Esophagus muscularis mucosa (tissue), 4 donors: ENCODE results near the gene PPP2R5C. TPM values are rescaled to one million over a fixed set of nuclear protein-coding genes. Genes with fewer than 3 reads are reported as not detected.

ENCODE experiments used
- DNase-seq: peaks from one replicate; pipeline ENCODE4 v3.0.0-alpha.2; 2017; ENCODE audit errors: extremely low spot score
- H3K27ac ChIP-seq, 4 donors: fragments of 200-600 bp; sonication (generic); replicated peaks in 1 of 4; 1 replicate in 3 of 4; 2 replicates in 1 of 4; pipeline ENCODE4 v1.5.1; 2016 to 2019; ENCODE audit warnings: mild to moderate bottlenecking in 1 of 4
- H3K27me3 ChIP-seq, 4 donors: fragments of 200-600 bp; sonication (generic); one replicate each; pipeline versions ENCODE4 v1.5.1 to v1.6.0; 2016 to 2019
- H3K36me3 ChIP-seq, 4 donors: fragments of 200-600 bp; sonication (generic); one replicate each; pipeline ENCODE4 v1.5.1; 2016 to 2019
- H3K4me1 ChIP-seq, 4 donors: fragments of 200-600 bp; sonication (generic); one replicate each; pipeline ENCODE4 v1.5.1; 2016 to 2019
- H3K4me3 ChIP-seq, 4 donors: fragments of 200-600 bp; sonication (generic); 1 replicate in 2 of 4; 2 replicates in 2 of 4; pipeline ENCODE4 v1.5.1; 2016 to 2019; ENCODE audit warnings: mild to moderate bottlenecking in 4 of 4, moderate library complexity in 1 of 4
- H3K9me3 ChIP-seq, 4 donors: fragments of 200-600 bp; sonication (generic); 1 replicate in 3 of 4; 2 replicates in 1 of 4; pipeline ENCODE4 v1.5.1; 2016 to 2019
- EP300 ChIP-seq: sonication (generic); formaldehyde crosslinking; IDR thresholded peaks from one replicate; pipeline ENCODE4 v1.6.1; 2017; ENCODE audit warnings: antibody characterized with exemption
- POLR2A ChIP-seq: fragments of 450-650 bp; IDR thresholded peaks from one replicate; pipeline ENCODE4 v1.6.1; 2017; ENCODE audit warnings: antibody characterized with exemption, moderate library complexity, mild to moderate bottlenecking, low read depth
- POLR2AphosphoS5 ChIP-seq, 2 donors: sonication (generic); formaldehyde crosslinking; IDR thresholded peaks; one replicate each; pipeline ENCODE4 v1.6.1; 2017; ENCODE audit warnings: antibody characterized with exemption in 2 of 2
- WGBS: methylation state at CpG from one replicate; pipeline ENCODE4 v1.1.5; 2018; 5-methylcytosine and 5-hydroxymethylcytosine counted together
- intact Hi-C: fragments of 100-400 bp; cut with DNase I; formaldehyde crosslinking; loops from one replicate; pipeline ENCODE4 v1.15.1; 2023
- total RNA-seq, 4 donors: library from RNA; depleted of rRNA; stranded (reverse); fragments of >200 nt; gene quantifications; one replicate each; pipeline versions ENCODE4 v1.1.0 to v1.2.1, GENCODE V29; 2016
- TF ChIP-seq, protein P1 (sequence below), 3 experiments: fragments of 200-600 bp in 2 of 3; fragments of 450-650 bp in 1 of 3; sonication (generic) in 2 of 3; IDR thresholded peaks; one replicate each; pipeline ENCODE4 v1.5.1; 2017 to 2019; ENCODE audit warnings: antibody characterized with exemption in 3 of 3, mild to moderate bottlenecking in 2 of 3, moderate library complexity in 1 of 3

PPP2R5C gene
- total RNA-seq, 4 donors from 2014 or later, result 103 to 142 (median 131) TPM

- intact Hi-C loops, result no loop called here
- 87% methylated on average over 8 of the region's 8 CpGs for WGBS
- no peak for DNase-seq
- peaks cover 0 to 3% (median 0%) of the 10 kb centered on the region in 4 donors for H3K36me3 ChIP-seq
- H3K9me3 ChIP-seq, result no peaks in the 10 kb centered on the region
- TF ChIP-seq POLR2A, result no peak
- no peak for TF ChIP-seq EP300
- TF ChIP-seq, protein P1, sequence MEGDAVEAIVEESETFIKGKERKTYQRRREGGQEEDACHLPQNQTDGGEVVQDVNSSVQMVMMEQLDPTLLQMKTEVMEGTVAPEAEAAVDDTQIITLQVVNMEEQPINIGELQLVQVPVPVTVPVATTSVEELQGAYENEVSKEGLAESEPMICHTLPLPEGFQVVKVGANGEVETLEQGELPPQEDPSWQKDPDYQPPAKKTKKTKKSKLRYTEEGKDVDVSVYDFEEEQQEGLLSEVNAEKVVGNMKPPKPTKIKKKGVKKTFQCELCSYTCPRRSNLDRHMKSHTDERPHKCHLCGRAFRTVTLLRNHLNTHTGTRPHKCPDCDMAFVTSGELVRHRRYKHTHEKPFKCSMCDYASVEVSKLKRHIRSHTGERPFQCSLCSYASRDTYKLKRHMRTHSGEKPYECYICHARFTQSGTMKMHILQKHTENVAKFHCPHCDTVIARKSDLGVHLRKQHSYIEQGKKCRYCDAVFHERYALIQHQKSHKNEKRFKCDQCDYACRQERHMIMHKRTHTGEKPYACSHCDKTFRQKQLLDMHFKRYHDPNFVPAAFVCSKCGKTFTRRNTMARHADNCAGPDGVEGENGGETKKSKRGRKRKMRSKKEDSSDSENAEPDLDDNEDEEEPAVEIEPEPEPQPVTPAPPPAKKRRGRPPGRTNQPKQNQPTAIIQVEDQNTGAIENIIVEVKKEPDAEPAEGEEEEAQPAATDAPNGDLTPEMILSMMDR (IDR thresholded peaks at IDR 0.05), result no peak
- TF ChIP-seq POLR2AphosphoS5 (IDR thresholded peaks at IDR 0.05), result no peak
- no peaks in the 10 kb centered on the region for H3K27me3 ChIP-seq
- no peak overlapping the region for H3K4me3 ChIP-seq
- H3K27ac ChIP-seq, result no peak overlapping the region
- peaks cover 3 to 39% (median 20%) of the 10 kb centered on the region in 4 donors for H3K4me1 ChIP-seq
Measured at GRCh38 chr14:101774814-101775213, 13.3 kb downstream of the PPP2R5C start.

DNA sequence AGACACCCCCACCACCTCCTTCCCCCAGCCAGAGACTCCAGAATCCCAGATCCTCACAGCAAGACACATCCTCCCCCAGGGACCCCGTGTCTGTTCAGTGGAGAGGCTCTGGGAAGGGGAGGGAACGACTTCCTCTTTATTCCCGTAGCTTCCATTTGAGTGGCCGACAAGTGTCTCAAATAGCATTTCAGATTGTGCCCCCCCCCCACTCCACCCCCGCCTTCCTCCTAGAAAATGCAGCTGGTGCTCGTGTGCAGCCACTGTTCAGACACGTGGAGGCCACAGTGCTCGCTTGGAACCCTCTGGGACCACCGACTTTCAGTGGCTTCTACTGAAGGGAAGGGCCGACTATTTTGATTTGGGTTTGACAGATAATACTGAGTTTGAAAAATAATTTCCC, 14.3 kb downstream of the PPP2R5C start:
- H3K9me3 ChIP-seq, result no peaks in the 10 kb centered on the region
- peaks cover 0 to 3% (median 0%) of the 10 kb centered on the region in 4 donors for H3K36me3 ChIP-seq
- H3K27me3 ChIP-seq, result no peaks in the 10 kb centered on the region
- no peak overlapping the region for H3K4me3 ChIP-seq
- no peak overlapping the region for H3K27ac ChIP-seq
- no peak for TF ChIP-seq POLR2A
- TF ChIP-seq POLR2AphosphoS5 (IDR thresholded peaks at IDR 0.05), result no peak
- TF ChIP-seq, protein P1 (IDR thresholded peaks at IDR 0.05), result no peak
- TF ChIP-seq EP300, result no peak
- H3K4me1 ChIP-seq, result peaks cover 11 to 38% (median 21%) of the 10 kb centered on the region in 4 donors
- WGBS, result 79% methylated on average over 10 of the region's 10 CpGs
- intact Hi-C loops, result no loop called here
- peak; percentile 45 for DNase-seq

DNA sequence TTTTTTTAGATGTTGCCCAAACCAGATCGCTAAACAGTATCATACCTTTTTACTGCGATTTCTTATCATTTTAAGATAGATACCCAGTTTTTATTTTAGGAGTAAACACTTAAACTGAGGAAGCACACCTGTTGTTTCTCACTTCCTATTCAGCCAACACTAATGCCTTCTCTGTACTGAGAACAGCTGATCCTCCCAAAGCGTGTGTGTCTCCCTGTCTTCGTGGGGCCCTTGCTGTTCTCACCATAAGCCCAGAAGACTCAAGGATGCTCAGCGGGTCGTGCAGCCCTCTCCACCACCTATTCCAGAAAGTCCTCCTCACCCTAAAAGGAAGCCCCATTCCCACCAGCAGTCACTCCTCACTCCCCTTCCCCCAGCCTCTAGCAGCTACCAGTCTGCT, 14.8 kb downstream of the PPP2R5C start:
- no peak overlapping the region for H3K4me3 ChIP-seq
- H3K36me3 ChIP-seq, result peaks cover 0 to 3% (median 0%) of the 10 kb centered on the region in 4 donors
- no peak overlapping the region for H3K27ac ChIP-seq
- peaks cover 15 to 38% (median 22%) of the 10 kb centered on the region in 4 donors for H3K4me1 ChIP-seq
- DNase-seq, result no peak
- no peaks in the 10 kb centered on the region for H3K9me3 ChIP-seq
- H3K27me3 ChIP-seq, result no peaks in the 10 kb centered on the region
- intact Hi-C loops, result no loop called here
- TF ChIP-seq POLR2AphosphoS5 (IDR thresholded peaks at IDR 0.05) (no peak), EP300 (no peak), POLR2A (no peak)
- TF ChIP-seq, protein P1 (IDR thresholded peaks at IDR 0.05), result no peak
- 86% methylated on average over 6 of the region's 6 CpGs for WGBS

DNA sequence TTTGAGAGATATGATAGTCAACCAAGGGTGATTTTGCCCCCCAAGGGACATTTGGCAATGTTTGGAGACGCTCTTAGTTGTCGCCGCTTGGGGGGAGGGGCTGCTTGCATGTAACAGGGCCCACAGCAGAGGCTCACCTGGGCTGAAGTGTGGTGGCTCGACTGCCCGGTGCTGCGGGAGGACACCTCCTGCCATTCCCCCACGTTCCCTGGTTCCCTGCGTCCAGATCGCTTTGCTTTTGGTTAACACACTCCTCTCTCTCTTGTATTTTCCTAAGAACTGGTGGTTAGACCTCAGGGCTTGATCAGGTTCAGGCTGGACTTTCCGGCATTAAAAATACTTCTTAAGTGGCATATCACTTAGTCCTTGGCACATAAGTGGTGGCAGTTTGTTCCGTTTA, 18.9 kb downstream of the PPP2R5C start:
- no peak overlapping the region for H3K27ac ChIP-seq
- intact Hi-C loops, result no loop called here
- no peak for TF ChIP-seq POLR2AphosphoS5 (IDR thresholded peaks at IDR 0.05)
- TF ChIP-seq EP300, result no peak
- no peak for TF ChIP-seq POLR2A
- TF ChIP-seq, protein P1 (IDR thresholded peaks at IDR 0.05), result no peak
- WGBS, result 70% methylated on average over 11 of the region's 11 CpGs
- no peaks in the 10 kb centered on the region for H3K9me3 ChIP-seq
- peaks cover 22 to 32% (median 22%) of the 10 kb centered on the region in 4 donors for H3K4me1 ChIP-seq
- no peaks in the 10 kb centered on the region for H3K27me3 ChIP-seq
- peaks cover 0 to 3% (median 0%) of the 10 kb centered on the region in 4 donors for H3K36me3 ChIP-seq
- peak overlapping the region; percentile 65 to 69 (median 65) for H3K4me3 ChIP-seq
- DNase-seq, result peak; percentile 50

DNA sequence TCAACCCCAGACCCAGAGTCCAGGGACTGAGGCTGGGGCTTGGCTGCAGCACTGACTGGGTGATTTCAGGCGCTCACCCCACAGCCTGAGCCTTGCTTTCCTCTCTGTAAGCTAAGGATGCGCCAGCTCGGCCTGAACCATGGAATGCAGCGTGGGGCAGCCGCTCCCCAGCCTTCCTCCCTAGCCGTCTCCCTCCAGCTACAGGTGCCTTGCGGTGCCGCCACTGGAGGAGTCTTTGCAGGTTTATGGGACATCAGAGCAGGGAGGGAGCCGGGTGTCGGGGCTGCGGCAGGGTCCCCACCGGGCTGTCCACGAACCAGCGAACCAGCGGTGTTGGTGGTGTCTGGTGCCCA, 19.4 kb downstream of the PPP2R5C start:
- peak overlapping the region; percentile 65 to 69 (median 65) for H3K4me3 ChIP-seq
- intact Hi-C loops, result no loop called here
- peak overlapping the region in 1 of 4 donors; percentile 64 for H3K27ac ChIP-seq
- 25% methylated on average over 11 of the region's 15 CpGs for WGBS
- TF ChIP-seq, protein P1 (IDR thresholded peaks at IDR 0.05), result no peak
- H3K9me3 ChIP-seq, result no peaks in the 10 kb centered on the region
- peaks cover 22 to 32% (median 22%) of the 10 kb centered on the region in 4 donors for H3K4me1 ChIP-seq
- H3K27me3 ChIP-seq, result no peaks in the 10 kb centered on the region
- DNase-seq, result peak; percentile 60
- H3K36me3 ChIP-seq, result peaks cover 0 to 3% (median 0%) of the 10 kb centered on the region in 4 donors
